Lung (tissue), 12 donors: ENCODE results near the gene ATP1B3. TPM values are rescaled to one million over a fixed set of nuclear protein-coding genes. Genes with fewer than 3 reads are reported as not detected.

Experiments used
- ATAC-seq: fragments of 200-7000 bp; cut with Tn5 transposase; one replicate; pipeline ENCODE4 v1.9.1; 2020; ENCODE audit warnings: moderate number of reproducible peaks; ENCODE audit not compliant: insufficient read depth, low FRiP score
- DNase-seq, 3 donors: peaks; one replicate each; pipeline ENCODE4 v3.0.0-alpha.2; 2013 to 2017
- H3K27ac ChIP-seq, 2 donors: one replicate each; pipeline ENCODE4 v1.5.1; 2013; ENCODE audit warnings: mild to moderate bottlenecking in 2 of 2, moderate library complexity in 2 of 2, control low read depth in 1 of 2, inconsistent platforms in 1 of 2, low read depth in 1 of 2, low read length in 1 of 2
- H3K27me3 ChIP-seq, 3 donors: one replicate each; pipeline ENCODE4 v1.5.1; 2013; ENCODE audit warnings: low read length in 2 of 3; ENCODE audit not compliant: control insufficient read depth in 3 of 3, insufficient read depth in 3 of 3
- H3K36me3 ChIP-seq, 4 donors: one replicate each; pipeline ENCODE4 v1.5.1; 2013; ENCODE audit warnings: low read length in 4 of 4, mild to moderate bottlenecking in 1 of 4, moderate library complexity in 1 of 4; ENCODE audit not compliant: control insufficient read depth in 4 of 4, insufficient read depth in 4 of 4
- H3K4me1 ChIP-seq, 5 donors: one replicate each; pipeline ENCODE4 v1.5.1; 2013; ENCODE audit warnings: low read length in 5 of 5, mild to moderate bottlenecking in 2 of 5, moderate library complexity in 1 of 5; ENCODE audit not compliant: control insufficient read depth in 5 of 5, insufficient read depth in 5 of 5
- H3K4me3 ChIP-seq: one replicate; pipeline ENCODE4 v1.5.1; 2013; ENCODE audit warnings: mild to moderate bottlenecking, control low read depth, moderate library complexity
- H3K9ac ChIP-seq, 2 donors: one replicate each; pipeline ENCODE4 v1.5.1; 2013; ENCODE audit warnings: low read length in 2 of 2, control low read depth in 1 of 2; ENCODE audit not compliant: insufficient read depth in 1 of 2
- H3K9me3 ChIP-seq, 4 donors: one replicate each; pipeline ENCODE4 v1.5.1; 2013; ENCODE audit warnings: low read length in 3 of 4, mild to moderate bottlenecking in 1 of 4, moderate library complexity in 1 of 4; ENCODE audit not compliant: control insufficient read depth in 4 of 4, insufficient read depth in 3 of 4
- CTCF ChIP-seq: IDR thresholded peaks from 2 replicates; pipeline ENCODE4 v1.5.1; 2012; ENCODE audit warnings: mild to moderate bottlenecking; ENCODE audit errors: control extremely low read depth, extremely low read depth
- WGBS, 2 donors: extraction: QIAGEN DNeasy Blood & Tissue Kit; methylation state at CpG; one replicate each; pipeline ENCODE4 v1.1.7; 2013; 5-methylcytosine and 5-hydroxymethylcytosine counted together
- polyA plus RNA-seq, 2 donors: library from polyadenylated mRNA; stranded (reverse); fragments of 200-250 nt; gene quantifications; one replicate each; pipeline ENCODE4 v1.2.1, GENCODE V29; 2013
- total RNA-seq, 2 donors: library from RNA; depleted of rRNA in 1 of 2; stranded (reverse); fragments of >200 nt in 1 of 2; gene quantifications; one replicate each; pipeline ENCODE4 v1.2.1, GENCODE V29; 2014 to 2021
- donor health status: control.
- donor health status: control.
- donor health status: Bipolar disorder and iron deficiency.
- donor health status: healthy.
- donor health status: DM: yes; HTN: yes; CAD: no.

Gene ATP1B3
- total and polyA plus RNA-seq, 4 donors: 33.4 to 160 (median 128) TPM

DNA sequence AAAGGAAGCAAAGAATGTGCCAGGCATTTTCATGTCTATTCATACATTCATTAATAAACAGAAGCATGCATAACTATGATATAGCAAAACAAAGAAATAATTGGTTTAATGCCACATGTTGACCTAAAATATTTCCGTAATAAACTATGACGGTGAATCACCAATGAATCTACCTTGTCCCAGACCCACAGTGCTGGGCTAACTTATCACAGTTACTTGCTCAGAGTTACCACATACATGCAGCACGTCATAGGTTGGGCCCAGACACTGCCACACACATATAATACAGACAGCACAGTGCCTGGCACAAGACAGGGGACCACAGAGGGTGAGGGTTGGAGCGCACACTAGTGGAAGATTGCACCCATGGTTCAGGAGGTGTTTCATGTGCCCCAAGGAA lies 86.9 kb downstream of the ATP1B3 start:
- no peaks in the 10 kb centered on the region for H3K9me3 ChIP-seq
- TF ChIP-seq CTCF: no peak
- no peaks in the 10 kb centered on the region for H3K27me3 ChIP-seq
- H3K27ac ChIP-seq: no peak overlapping the region
- H3K36me3 ChIP-seq: peaks cover 3 to 21% (median 8%) of the 10 kb centered on the region in 4 donors
- no peak overlapping the region for H3K4me3 ChIP-seq
- WGBS, 2 donors: 93 to 94% methylated on average over 4 of the region's 4 CpGs
- H3K9ac ChIP-seq: no peak overlapping the region
- H3K4me1 ChIP-seq: peaks cover 0 to 4% (median 0%) of the 10 kb centered on the region in 5 donors
- DNase-seq (no peak), ATAC-seq (no peak)

DNA sequence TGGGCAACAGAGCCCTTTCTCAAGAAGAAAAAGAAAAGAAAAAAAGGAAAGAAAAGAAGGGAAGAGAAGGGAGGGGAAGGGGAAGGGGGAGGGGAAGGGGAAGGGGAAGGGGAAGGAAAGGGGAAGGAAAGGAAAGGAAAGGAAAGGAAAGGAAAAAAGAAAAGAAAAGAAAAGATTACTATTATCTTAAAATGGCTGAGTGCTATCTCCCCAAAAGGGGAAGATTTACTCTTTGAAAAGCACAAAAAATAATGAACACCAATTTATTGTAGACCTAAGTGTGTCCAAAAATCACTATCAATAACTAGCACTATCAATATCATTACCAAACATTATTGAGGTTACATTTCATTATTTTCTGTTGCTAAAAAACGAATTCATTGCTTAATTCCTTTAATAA lies 89.0 kb downstream of the ATP1B3 start:
- peaks cover 0 to 1% (median 0%) of the 10 kb centered on the region in 5 donors for H3K4me1 ChIP-seq
- no peak for TF ChIP-seq CTCF
- H3K9ac ChIP-seq: no peak overlapping the region
- peaks cover 4 to 22% (median 8%) of the 10 kb centered on the region in 4 donors for H3K36me3 ChIP-seq
- H3K4me3 ChIP-seq: no peak overlapping the region
- 86% methylated on average over 1 of the region's 1 CpG for WGBS, 2 donors
- DNase-seq (no peak), ATAC-seq (no peak)
- H3K9me3 ChIP-seq: no peaks in the 10 kb centered on the region
- no peak overlapping the region for H3K27ac ChIP-seq
- no peaks in the 10 kb centered on the region for H3K27me3 ChIP-seq

DNA sequence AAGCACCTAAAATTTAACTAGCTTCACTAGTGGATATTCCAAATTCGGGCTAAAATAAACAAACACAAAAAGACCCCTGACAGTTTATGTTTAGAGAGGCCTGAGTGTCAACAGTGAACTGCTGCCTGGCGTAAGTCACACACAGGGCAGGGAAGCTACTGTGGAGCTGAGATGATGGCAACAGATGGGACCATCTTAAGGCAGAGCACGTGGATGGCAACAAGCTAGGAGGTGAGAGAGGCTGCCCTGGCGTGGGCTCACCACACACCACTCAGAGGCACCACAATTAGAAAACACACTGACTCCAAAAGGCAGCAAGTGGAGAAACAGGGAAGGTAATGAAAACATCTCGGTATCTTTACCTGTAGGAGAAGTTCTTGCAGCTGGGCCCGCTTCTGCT lies 93.3 kb downstream of the ATP1B3 start:
- WGBS, 2 donors: 86 to 89% methylated on average over 6 of the region's 6 CpGs
- H3K4me1 ChIP-seq: peaks cover 0 to 2% (median 0%) of the 10 kb centered on the region in 5 donors
- no peak for TF ChIP-seq CTCF
- no peak overlapping the region for H3K4me3 ChIP-seq
- H3K27ac ChIP-seq: no peak overlapping the region
- no peaks in the 10 kb centered on the region for H3K27me3 ChIP-seq
- no peak overlapping the region for H3K9ac ChIP-seq
- peaks cover 0 to 10% (median 3%) of the 10 kb centered on the region in 4 donors for H3K36me3 ChIP-seq
- ATAC-seq (no peak), DNase-seq (no peak)
- no peaks in the 10 kb centered on the region for H3K9me3 ChIP-seq

- Histone ChIP-seq H3K4me3 (no peak overlapping the region), H3K27ac (no peak overlapping the region), H3K9me3 (no peaks in the 10 kb centered on the region), H3K27me3 (no peaks in the 10 kb centered on the region), H3K9ac (no peak overlapping the region), H3K4me1 (peaks cover 0 to 2% (median 0%) of the 10 kb centered on the region in 5 donors), H3K36me3 (peaks cover 0 to 10% (median 3%) of the 10 kb centered on the region in 4 donors)
- peak in 2 of 3 donors; percentile 52 to 66 for DNase-seq
- no peak for TF ChIP-seq CTCF
- 91 to 93% methylated on average over 1 of the region's 1 CpG for WGBS, 2 donors
- no peak for ATAC-seq
These were observed 95.1 kb downstream of the ATP1B3 start for GRCh38 chr3:141971571-141971970.
